Panc1 (cell line): ENCODE results near the gene PEPD. TPM values are rescaled to one million over a fixed set of nuclear protein-coding genes. Genes with fewer than 3 reads are reported as not detected.

ENCODE experiments used
- ATAC-seq: fragments of 200-7000 bp; cut with Tn5 transposase; 2 replicates; pipeline ENCODE4 v1.9.1; 2020; ENCODE audit warnings: mild to moderate bottlenecking, moderate library complexity
- BruUV-seq: library from RNA; stranded (reverse); fragments of 400-500 nt; replicated peaks from 2 replicates; lab custom pipeline; 2021; lab: Mats Ljungman, UMichigan
- CTCF ChIA-PET: fragments of 300-600 bp; sonication (Branson Sonifier 250); formaldehyde crosslinking; loops from one replicate; lab custom pipeline; 2022; ENCODE audit warnings: antibody characterized with exemption; lab: Charles Lee
- POLR2A ChIA-PET: fragments of 300-600 bp; sonication (Branson Sonifier 250); formaldehyde crosslinking; loops from one replicate; lab custom pipeline; 2022; ENCODE audit warnings: antibody characterized with exemption; lab: Charles Lee
- DNase-seq: peaks from one replicate; pipeline ENCODE4 v3.0.0-alpha.2; 2010; ENCODE audit warnings: low read depth, low spot score
- H3K27ac ChIP-seq: 2 replicates; pipeline ENCODE4 v1.5.1; 2011; ENCODE audit warnings: mild to moderate bottlenecking, low read length, inconsistent platforms
- H3K27me3 ChIP-seq: fragments of 200-500 bp; sonication (Bioruptor generic); 2 replicates; pipeline ENCODE4 v1.6.0; 2014; ENCODE audit warnings: low read length, inconsistent platforms; ENCODE audit not compliant: control insufficient read depth, insufficient read depth
- H3K36me3 ChIP-seq: fragments of 200-500 bp; sonication (Bioruptor generic); 2 replicates; pipeline ENCODE4 v1.5.1; 2014; ENCODE audit warnings: inconsistent platforms, mild to moderate bottlenecking, low read length, moderate library complexity; ENCODE audit not compliant: control insufficient read depth, insufficient read depth
- H3K4me1 ChIP-seq: 2 replicates; pipeline ENCODE4 v1.5.1; 2011; ENCODE audit warnings: inconsistent platforms, mild to moderate bottlenecking, low read length, moderate library complexity; ENCODE audit not compliant: control insufficient read depth, insufficient read depth
- H3K4me3 ChIP-seq, 2 experiments: 2 replicates each; pipeline ENCODE4 v1.5.1; 2011 to 2012; ENCODE audit warnings: low read depth in 2 of 2, low read length in 2 of 2, mild to moderate bottlenecking in 2 of 2, inconsistent platforms in 1 of 2, moderate library complexity in 1 of 2
- H3K9me3 ChIP-seq: fragments of 200-500 bp; sonication (Bioruptor generic); 2 replicates; pipeline ENCODE4 v1.5.1; 2014; ENCODE audit warnings: low read depth, mild to moderate bottlenecking, inconsistent platforms, low read length, moderate library complexity; ENCODE audit not compliant: control insufficient read depth, insufficient read depth
- POLR2AphosphoS5 ChIP-seq: IDR thresholded peaks from 2 replicates; pipeline ENCODE4 v1.6.1; 2012; ENCODE audit warnings: mild to moderate bottlenecking, low read depth, low read length, moderate library complexity
- SIN3A ChIP-seq: IDR thresholded peaks from 2 replicates; pipeline ENCODE4 v1.6.1; 2012; ENCODE audit warnings: low read depth, mild to moderate bottlenecking, low read length, moderate library complexity, borderline replicate concordance; ENCODE audit not compliant: insufficient read depth
- TCF7L2 ChIP-seq: IDR thresholded peaks from 2 replicates; pipeline ENCODE4 v1.6.1; 2011; ENCODE audit warnings: mild to moderate bottlenecking, low read depth, low read length, inconsistent platforms
- in situ Hi-C: cut with HindIII; loops from 2 replicates; pipeline ENCODE4 v1.10.0; 2016; ENCODE audit warnings: low sequenced_read_pairs, low pct_unique_long_range_greater_than_20kb
- intact Hi-C: fragments of 100-400 bp; cut with micrococcal nuclease; formaldehyde crosslinking; loops from one replicate; pipeline ENCODE4 v1.10.0; 2022; ENCODE audit not compliant: unreplicated experiment
- total RNA-seq: library from RNA; stranded (reverse); gene quantifications from one replicate; pipeline ENCODE4 v1.2.1, GENCODE V29; 2021; ENCODE audit not compliant: unreplicated experiment
- TF ChIP-seq, protein P1 (sequence below): fragments of 450-650 bp; IDR thresholded peaks from 2 replicates; pipeline ENCODE4 v1.5.1; 2017; ENCODE audit warnings: mild to moderate bottlenecking
- TF ChIP-seq, protein P2 (sequence below), 2 experiments: IDR thresholded peaks; 2 replicates each; pipeline ENCODE4 v1.6.1; 2011 to 2012; ENCODE audit warnings: low read depth in 2 of 2, control low read depth in 1 of 2, low read length in 1 of 2, mild to moderate bottlenecking in 1 of 2, moderate library complexity in 1 of 2; ENCODE audit not compliant: insufficient read depth in 1 of 2

PEPD gene
- total RNA-seq, 1 experiment from 2014 or later = 102 TPM

DNA sequence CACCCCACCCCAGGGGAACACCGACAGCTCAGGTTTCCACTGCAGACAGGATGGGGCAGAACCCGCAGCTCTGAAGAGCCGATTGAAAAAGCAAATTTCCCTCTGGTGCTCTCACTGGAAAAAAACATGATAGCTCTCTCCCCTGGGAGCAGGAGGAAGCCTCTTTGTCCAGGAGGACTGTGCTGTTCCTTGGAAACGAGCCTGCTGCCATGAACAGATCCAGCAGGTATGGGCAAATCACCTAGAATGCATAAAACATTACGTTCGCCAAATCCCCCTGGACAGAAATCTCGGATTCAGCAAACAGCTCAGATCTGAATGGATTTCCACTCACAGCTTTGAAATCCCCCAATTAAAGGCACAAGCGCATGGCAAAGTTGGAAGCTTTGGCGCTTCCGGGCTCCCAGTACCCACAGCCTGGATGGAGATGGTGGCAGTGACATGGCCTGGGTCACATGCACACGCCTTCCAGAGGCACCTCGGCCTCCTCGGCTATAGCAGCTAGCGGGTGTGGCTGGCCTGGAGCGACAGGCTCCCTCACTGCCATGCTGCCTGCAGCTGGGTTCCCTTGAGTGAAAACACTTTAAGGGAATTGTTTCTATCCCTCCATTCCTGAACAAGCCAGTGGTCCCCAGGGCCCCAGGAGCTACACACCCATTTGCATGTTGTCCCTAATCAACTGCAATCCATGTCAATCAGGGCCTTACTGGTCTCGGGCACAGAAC lies 89.0 kb downstream of the PEPD start:
- in situ Hi-C loops = no loop called here
- Histone ChIP-seq H3K4me3 (no peak overlapping the region), H3K27ac (no peak overlapping the region)

DNA sequence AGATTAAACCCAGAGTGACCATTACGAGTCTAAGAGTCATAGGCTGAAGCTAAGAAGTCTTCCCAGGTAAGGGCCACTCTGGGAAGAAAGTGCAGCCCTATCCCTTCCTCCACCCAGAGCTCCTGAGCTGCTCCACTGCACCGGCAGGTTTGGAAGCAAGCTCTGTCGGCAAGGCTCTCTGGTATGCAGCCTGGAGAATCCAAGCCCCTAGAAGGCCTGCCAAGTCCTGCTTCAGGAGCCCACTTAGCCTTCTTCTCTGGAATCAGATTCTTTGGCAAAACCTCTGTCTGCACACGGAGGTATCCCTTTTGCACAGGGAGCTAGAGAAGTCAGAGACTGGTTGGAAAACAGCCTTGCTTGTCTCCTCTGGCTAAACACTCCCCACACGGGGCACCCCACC lies 89.6 kb downstream of the PEPD start:
- H3K4me3 ChIP-seq = no peak overlapping the region
- in situ Hi-C loops (no loop called here), intact Hi-C loops (no loop called here)
- TF ChIP-seq, protein P1, sequence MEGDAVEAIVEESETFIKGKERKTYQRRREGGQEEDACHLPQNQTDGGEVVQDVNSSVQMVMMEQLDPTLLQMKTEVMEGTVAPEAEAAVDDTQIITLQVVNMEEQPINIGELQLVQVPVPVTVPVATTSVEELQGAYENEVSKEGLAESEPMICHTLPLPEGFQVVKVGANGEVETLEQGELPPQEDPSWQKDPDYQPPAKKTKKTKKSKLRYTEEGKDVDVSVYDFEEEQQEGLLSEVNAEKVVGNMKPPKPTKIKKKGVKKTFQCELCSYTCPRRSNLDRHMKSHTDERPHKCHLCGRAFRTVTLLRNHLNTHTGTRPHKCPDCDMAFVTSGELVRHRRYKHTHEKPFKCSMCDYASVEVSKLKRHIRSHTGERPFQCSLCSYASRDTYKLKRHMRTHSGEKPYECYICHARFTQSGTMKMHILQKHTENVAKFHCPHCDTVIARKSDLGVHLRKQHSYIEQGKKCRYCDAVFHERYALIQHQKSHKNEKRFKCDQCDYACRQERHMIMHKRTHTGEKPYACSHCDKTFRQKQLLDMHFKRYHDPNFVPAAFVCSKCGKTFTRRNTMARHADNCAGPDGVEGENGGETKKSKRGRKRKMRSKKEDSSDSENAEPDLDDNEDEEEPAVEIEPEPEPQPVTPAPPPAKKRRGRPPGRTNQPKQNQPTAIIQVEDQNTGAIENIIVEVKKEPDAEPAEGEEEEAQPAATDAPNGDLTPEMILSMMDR = no peak
- TF ChIP-seq TCF7L2 (no peak), POLR2AphosphoS5 (no peak)
- ChIA-PET POLR2A (interaction anchor here (0.6 to 0.7 kb wide), 2 partner anchors 27 to 203 kb away, joined by 6 to 9 read pairs; no protein-coding TSS in a partner anchor), CTCF (interaction anchor here (0.6 to 0.9 kb wide), 6 partner anchors 16 to 664 kb away, joined by 3 to 13 read pairs (median 6); no protein-coding TSS in a partner anchor)
- no peaks in the 10 kb centered on the region for H3K9me3 ChIP-seq
- ATAC-seq (no peak), DNase-seq (no peak)
- H3K27ac ChIP-seq = no peak overlapping the region
- BruUV-seq = no TSS peak
- no peaks in the 10 kb centered on the region for H3K27me3 ChIP-seq
- H3K36me3 ChIP-seq = no peaks in the 10 kb centered on the region
- H3K4me1 ChIP-seq = peaks cover 7% of the 10 kb centered on the region; the same call in 1 of the 2 replicates

More for the DNA sequence above, 89.0 kb downstream of the PEPD start:
- ChIA-PET CTCF (interaction anchor here (0.6 to 0.9 kb wide), 6 partner anchors 17 to 663 kb away, joined by 3 to 13 read pairs (median 6); no protein-coding TSS in a partner anchor), POLR2A (interaction anchor here (0.6 to 0.7 kb wide), 2 partner anchors 26 to 203 kb away, joined by 6 to 9 read pairs; no protein-coding TSS in a partner anchor)
- no TSS peak for BruUV-seq
- ATAC-seq = no peak
- intact Hi-C loops = no loop called here
- DNase-seq = no peak
- TF ChIP-seq SIN3A (no peak), TCF7L2 (no peak), POLR2AphosphoS5 (no peak)
- TF ChIP-seq, protein P2, sequence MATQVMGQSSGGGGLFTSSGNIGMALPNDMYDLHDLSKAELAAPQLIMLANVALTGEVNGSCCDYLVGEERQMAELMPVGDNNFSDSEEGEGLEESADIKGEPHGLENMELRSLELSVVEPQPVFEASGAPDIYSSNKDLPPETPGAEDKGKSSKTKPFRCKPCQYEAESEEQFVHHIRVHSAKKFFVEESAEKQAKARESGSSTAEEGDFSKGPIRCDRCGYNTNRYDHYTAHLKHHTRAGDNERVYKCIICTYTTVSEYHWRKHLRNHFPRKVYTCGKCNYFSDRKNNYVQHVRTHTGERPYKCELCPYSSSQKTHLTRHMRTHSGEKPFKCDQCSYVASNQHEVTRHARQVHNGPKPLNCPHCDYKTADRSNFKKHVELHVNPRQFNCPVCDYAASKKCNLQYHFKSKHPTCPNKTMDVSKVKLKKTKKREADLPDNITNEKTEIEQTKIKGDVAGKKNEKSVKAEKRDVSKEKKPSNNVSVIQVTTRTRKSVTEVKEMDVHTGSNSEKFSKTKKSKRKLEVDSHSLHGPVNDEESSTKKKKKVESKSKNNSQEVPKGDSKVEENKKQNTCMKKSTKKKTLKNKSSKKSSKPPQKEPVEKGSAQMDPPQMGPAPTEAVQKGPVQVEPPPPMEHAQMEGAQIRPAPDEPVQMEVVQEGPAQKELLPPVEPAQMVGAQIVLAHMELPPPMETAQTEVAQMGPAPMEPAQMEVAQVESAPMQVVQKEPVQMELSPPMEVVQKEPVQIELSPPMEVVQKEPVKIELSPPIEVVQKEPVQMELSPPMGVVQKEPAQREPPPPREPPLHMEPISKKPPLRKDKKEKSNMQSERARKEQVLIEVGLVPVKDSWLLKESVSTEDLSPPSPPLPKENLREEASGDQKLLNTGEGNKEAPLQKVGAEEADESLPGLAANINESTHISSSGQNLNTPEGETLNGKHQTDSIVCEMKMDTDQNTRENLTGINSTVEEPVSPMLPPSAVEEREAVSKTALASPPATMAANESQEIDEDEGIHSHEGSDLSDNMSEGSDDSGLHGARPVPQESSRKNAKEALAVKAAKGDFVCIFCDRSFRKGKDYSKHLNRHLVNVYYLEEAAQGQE (IDR thresholded peaks at IDR 0.05; ENCODE audit: insufficient read depth in 1 of 2, low read depth in 2 of 2, low read length in 1 of 2) = no peak
- TF ChIP-seq, protein P1 = no peak
- Histone ChIP-seq H3K9me3 (no peaks in the 10 kb centered on the region), H3K27me3 (no peaks in the 10 kb centered on the region), H3K36me3 (no peaks in the 10 kb centered on the region), H3K4me1 (peaks cover 7% of the 10 kb centered on the region; the same call in 1 of the 2 replicates)
